Measurements from ENCODE around the gene EFNA5.

The EFNA5 gene

GRCh38 chr5:107582625-107583024, 88.1 kb downstream of the EFNA5 start:
- no peak for ATAC-seq
- TF ChIP-seq TOX (CRISPR knock-in tag; IDR thresholded peaks at IDR 0.05; ENCODE audit: borderline replicate concordance) (no peak), ISL1 (CRISPR knock-in tag; IDR thresholded peaks at IDR 0.05) (0 out of 2 replicates have a peak, but pooled peaks have one; percentile 35)
- TF ChIP-seq, protein P1, sequence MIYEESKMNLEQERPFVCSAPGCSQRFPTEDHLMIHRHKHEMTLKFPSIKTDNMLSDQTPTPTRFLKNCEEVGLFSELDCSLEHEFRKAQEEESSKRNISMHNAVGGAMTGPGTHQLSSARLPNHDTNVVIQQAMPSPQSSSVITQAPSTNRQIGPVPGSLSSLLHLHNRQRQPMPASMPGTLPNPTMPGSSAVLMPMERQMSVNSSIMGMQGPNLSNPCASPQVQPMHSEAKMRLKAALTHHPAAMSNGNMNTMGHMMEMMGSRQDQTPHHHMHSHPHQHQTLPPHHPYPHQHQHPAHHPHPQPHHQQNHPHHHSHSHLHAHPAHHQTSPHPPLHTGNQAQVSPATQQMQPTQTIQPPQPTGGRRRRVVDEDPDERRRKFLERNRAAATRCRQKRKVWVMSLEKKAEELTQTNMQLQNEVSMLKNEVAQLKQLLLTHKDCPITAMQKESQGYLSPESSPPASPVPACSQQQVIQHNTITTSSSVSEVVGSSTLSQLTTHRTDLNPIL (CRISPR knock-in tag; IDR thresholded peaks at IDR 0.05; ENCODE audit: low read depth): no peak

DNA sequence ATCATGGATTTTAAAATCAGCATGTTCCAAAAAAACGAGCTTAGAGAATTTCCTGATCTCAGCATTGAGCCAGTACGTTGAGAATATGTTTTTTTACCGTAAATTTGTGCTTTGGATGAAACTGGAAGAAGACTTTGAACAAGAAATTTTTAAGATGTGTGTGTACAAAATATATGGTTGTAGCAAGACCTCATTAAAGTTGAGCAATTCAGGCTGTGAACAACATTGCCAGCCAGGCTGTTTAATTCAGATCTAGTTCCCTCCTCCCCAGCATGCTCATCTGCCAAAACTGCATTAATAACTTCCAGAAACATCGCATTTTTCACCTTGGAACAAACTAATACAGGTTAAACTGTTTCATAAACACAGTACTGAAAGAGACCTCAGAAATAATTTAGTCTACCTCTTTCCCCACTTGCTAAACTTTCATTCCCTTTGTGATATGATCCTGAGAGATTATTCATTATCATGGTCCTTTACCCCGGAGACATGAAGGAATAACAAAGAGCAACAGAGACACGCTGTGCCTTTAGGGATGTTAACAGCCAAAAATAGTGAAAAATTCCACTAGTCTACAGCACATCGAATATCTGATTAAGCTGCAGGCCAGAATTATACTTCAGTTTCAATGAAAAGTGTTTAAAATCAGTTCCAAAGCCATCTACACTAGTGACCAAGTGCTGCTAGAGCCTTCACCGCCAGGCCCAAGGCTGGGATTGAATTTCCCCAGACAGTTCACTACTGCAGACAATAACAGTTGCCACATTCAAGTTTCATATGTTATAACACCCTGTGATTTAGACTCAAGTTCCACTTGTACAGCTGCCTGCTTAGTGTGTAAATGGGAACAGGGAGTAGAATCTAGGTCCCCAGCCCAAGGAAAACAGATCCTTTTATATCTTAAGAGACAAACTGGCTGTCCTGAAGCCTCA, 89.6 kb downstream of the EFNA5 start:
- no peak for ATAC-seq
- TF ChIP-seq PATZ1 (CRISPR knock-in tag; IDR thresholded peaks at IDR 0.05; ENCODE audit: borderline replicate concordance): no peak
- no peak for TF ChIP-seq SNAI2 (CRISPR knock-in tag; IDR thresholded peaks at IDR 0.05)
- peak; percentile 80 for TF ChIP-seq ZNF70 (CRISPR knock-in tag; IDR thresholded peaks at IDR 0.05)

GRCh38 chr5:107578051-107578635, 92.6 kb downstream of the EFNA5 start:
- ATAC-seq: no peak
- no peak for TF ChIP-seq ZNF8 (CRISPR knock-in tag; IDR thresholded peaks at IDR 0.05)
- TF ChIP-seq GLIS3 (CRISPR knock-in tag; IDR thresholded peaks at IDR 0.05): no peak
- no peak for TF ChIP-seq BACH2 (CRISPR knock-in tag; IDR thresholded peaks at IDR 0.05; ENCODE audit: borderline replicate concordance)
- no peak for TF ChIP-seq PATZ1 (CRISPR knock-in tag; IDR thresholded peaks at IDR 0.05; ENCODE audit: borderline replicate concordance)
- no peak for TF ChIP-seq ZNF70 (CRISPR knock-in tag; IDR thresholded peaks at IDR 0.05)
- TF ChIP-seq, protein P2, sequence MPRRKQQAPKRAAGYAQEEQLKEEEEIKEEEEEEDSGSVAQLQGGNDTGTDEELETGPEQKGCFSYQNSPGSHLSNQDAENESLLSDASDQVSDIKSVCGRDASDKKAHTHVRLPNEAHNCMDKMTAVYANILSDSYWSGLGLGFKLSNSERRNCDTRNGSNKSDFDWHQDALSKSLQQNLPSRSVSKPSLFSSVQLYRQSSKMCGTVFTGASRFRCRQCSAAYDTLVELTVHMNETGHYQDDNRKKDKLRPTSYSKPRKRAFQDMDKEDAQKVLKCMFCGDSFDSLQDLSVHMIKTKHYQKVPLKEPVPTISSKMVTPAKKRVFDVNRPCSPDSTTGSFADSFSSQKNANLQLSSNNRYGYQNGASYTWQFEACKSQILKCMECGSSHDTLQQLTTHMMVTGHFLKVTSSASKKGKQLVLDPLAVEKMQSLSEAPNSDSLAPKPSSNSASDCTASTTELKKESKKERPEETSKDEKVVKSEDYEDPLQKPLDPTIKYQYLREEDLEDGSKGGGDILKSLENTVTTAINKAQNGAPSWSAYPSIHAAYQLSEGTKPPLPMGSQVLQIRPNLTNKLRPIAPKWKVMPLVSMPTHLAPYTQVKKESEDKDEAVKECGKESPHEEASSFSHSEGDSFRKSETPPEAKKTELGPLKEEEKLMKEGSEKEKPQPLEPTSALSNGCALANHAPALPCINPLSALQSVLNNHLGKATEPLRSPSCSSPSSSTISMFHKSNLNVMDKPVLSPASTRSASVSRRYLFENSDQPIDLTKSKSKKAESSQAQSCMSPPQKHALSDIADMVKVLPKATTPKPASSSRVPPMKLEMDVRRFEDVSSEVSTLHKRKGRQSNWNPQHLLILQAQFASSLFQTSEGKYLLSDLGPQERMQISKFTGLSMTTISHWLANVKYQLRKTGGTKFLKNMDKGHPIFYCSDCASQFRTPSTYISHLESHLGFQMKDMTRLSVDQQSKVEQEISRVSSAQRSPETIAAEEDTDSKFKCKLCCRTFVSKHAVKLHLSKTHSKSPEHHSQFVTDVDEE (CRISPR knock-in tag; IDR thresholded peaks at IDR 0.05): no peak
- TF ChIP-seq, protein P3, sequence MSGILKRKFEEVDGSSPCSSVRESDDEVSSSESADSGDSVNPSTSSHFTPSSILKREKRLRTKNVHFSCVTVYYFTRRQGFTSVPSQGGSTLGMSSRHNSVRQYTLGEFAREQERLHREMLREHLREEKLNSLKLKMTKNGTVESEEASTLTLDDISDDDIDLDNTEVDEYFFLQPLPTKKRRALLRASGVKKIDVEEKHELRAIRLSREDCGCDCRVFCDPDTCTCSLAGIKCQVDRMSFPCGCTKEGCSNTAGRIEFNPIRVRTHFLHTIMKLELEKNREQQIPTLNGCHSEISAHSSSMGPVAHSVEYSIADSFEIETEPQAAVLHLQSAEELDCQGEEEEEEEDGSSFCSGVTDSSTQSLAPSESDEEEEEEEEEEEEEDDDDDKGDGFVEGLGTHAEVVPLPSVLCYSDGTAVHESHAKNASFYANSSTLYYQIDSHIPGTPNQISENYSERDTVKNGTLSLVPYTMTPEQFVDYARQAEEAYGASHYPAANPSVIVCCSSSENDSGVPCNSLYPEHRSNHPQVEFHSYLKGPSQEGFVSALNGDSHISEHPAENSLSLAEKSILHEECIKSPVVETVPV (CRISPR knock-in tag; IDR thresholded peaks at IDR 0.05): no peak
- no peak for TF ChIP-seq ZNF565 (CRISPR knock-in tag; conservative IDR thresholded peaks at IDR 0.05; ENCODE audit: low read depth)
- TF ChIP-seq, protein P1 (CRISPR knock-in tag; IDR thresholded peaks at IDR 0.05; ENCODE audit: low read depth): no peak
- no peak for TF ChIP-seq ISL1 (CRISPR knock-in tag; IDR thresholded peaks at IDR 0.05)

DNA sequence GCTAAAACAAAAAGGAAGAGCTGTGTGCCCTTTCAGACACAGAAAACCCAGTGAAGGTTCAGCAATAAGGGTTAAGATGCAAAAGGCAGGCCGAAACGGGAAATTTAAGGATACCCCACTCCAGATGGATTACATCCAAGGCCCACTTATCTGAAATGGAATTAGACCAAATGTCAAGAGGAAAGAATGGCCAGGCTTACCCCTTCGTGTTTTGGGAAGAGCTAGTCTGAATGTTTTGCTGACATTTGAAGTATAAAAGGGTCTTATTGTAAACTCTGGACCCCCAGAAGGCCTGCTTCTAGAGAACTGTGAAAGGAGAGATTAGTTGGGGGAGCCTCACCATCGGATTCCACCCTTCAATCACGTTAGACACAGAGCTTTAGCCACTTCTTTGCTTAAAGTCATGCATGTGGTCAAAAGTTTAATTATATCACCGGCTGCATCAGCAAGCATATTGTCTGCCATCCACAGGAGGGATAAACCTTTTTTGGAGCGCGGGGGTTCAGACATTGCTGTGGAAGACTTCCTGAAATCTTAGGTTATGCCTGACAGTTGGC, 93.3 kb downstream of the EFNA5 start:
- no peak for ATAC-seq
- TF ChIP-seq OSR1 (CRISPR knock-in tag; IDR thresholded peaks at IDR 0.05) (no peak), ESRRG (CRISPR knock-in tag; IDR thresholded peaks at IDR 0.05) (no peak), PATZ1 (CRISPR knock-in tag; IDR thresholded peaks at IDR 0.05; ENCODE audit: borderline replicate concordance) (no peak), SNAI2 (CRISPR knock-in tag; IDR thresholded peaks at IDR 0.05) (no peak), ZFP30 (CRISPR knock-in tag; IDR thresholded peaks at IDR 0.05) (no peak), ZC3H10 (CRISPR knock-in tag; IDR thresholded peaks at IDR 0.05) (no peak), ARNTL (CRISPR knock-in tag; IDR thresholded peaks at IDR 0.05; ENCODE audit: borderline replicate concordance, low read depth) (no peak), GLIS3 (CRISPR knock-in tag; IDR thresholded peaks at IDR 0.05) (no peak)
- TF ChIP-seq, protein P4, sequence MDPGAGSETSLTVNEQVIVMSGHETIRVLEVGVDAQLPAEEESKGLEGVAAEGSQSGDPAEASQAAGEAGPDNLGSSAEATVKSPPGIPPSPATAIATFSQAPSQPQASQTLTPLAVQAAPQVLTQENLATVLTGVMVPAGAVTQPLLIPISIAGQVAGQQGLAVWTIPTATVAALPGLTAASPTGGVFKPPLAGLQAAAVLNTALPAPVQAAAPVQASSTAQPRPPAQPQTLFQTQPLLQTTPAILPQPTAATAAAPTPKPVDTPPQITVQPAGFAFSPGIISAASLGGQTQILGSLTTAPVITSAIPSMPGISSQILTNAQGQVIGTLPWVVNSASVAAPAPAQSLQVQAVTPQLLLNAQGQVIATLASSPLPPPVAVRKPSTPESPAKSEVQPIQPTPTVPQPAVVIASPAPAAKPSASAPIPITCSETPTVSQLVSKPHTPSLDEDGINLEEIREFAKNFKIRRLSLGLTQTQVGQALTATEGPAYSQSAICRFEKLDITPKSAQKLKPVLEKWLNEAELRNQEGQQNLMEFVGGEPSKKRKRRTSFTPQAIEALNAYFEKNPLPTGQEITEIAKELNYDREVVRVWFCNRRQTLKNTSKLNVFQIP (CRISPR knock-in tag; IDR thresholded peaks at IDR 0.05; ENCODE audit: borderline replicate concordance, low read depth): no peak
